Liver (tissue), 3 donors: ENCODE results near the gene ADAMTS6.

ENCODE experiments used
- ATF3 ChIP-seq: IDR thresholded peaks from 2 replicates; pipeline ENCODE4 v1.6.1; 2016; ENCODE audit warnings: antibody characterized with exemption
- CTCF ChIP-seq: fragments of 150-350 bp; IDR thresholded peaks from 2 replicates; pipeline ENCODE4 v1.5.1; 2017; ENCODE audit warnings: improper control_type of control experiment, low read depth, low read length; ENCODE audit not compliant: missing input control
- GABPA ChIP-seq, 2 donors: IDR thresholded peaks in 1 of 2; conservative IDR thresholded peaks in 1 of 2; 2 replicates each; pipeline ENCODE4 v1.6.1; 2016; ENCODE audit warnings: antibody characterized with exemption in 2 of 2, mild to moderate bottlenecking in 1 of 2, moderate library complexity in 1 of 2
- HNF4G ChIP-seq: IDR thresholded peaks from 2 replicates; pipeline ENCODE4 v1.6.1; 2016; ENCODE audit warnings: antibody characterized with exemption
- NR2F2 ChIP-seq: IDR thresholded peaks from 2 replicates; pipeline ENCODE4 v1.6.1; 2016; ENCODE audit warnings: antibody characterized with exemption
- RAD21 ChIP-seq, 2 donors: IDR thresholded peaks; 2 replicates each; pipeline ENCODE4 v1.6.1; 2016; ENCODE audit warnings: antibody characterized with exemption in 2 of 2, mild to moderate bottlenecking in 2 of 2
- REST ChIP-seq: IDR thresholded peaks from 2 replicates; pipeline ENCODE4 v1.6.1; 2016; ENCODE audit warnings: antibody characterized with exemption, mild to moderate bottlenecking
- SP1 ChIP-seq: IDR thresholded peaks from 2 replicates; pipeline ENCODE4 v1.6.1; 2018; ENCODE audit warnings: antibody characterized with exemption, mild to moderate bottlenecking
- donor health status: healthy.
- donor health status: healthy.

- TF ChIP-seq CTCF, result no peak
- no peak for TF ChIP-seq REST
- no peak for TF ChIP-seq RAD21 (IDR thresholded peaks at IDR 0.05)
- TF ChIP-seq ATF3, result no peak
- TF ChIP-seq GABPA (IDR thresholded peaks at IDR 0.05 in 1 of 2, conservative IDR thresholded peaks at IDR 0.05 in 1 of 2), result no peak
- no peak for TF ChIP-seq SP1
- no peak for TF ChIP-seq HNF4G
- TF ChIP-seq NR2F2, result no peak
Observed at GRCh38 chr5:65307088-65307487, 174.6 kb downstream of the ADAMTS6 start.
